ENCODE measurements around the gene PLCH1.

GRCh38 chr3:155670335-155670734 lies 74.5 kb downstream of the PLCH1 start:
- TF ChIP-seq CTCF (IDR thresholded peaks at IDR 0.05; ENCODE audit: poor library complexity) (no peak), EZH2 (IDR thresholded peaks at IDR 0.05; ENCODE audit: borderline replicate concordance) (no peak), EZH2phosphoT487 (IDR thresholded peaks at IDR 0.05; ENCODE audit: low read depth, severe bottlenecking, unreplicated experiment) (no peak)

All from hepatocyte (in vitro differentiated cells).